MCF 10A (cell line): Measurements from ENCODE around the gene BLM. TPM values are rescaled to one million over a fixed set of nuclear protein-coding genes. Genes with fewer than 3 reads are reported as not detected.

Experiments used
- BruUV-seq: library from RNA; stranded (reverse); fragments of 400-500 nt; replicated peaks from 2 replicates; lab custom pipeline; 2021; lab: Mats Ljungman, UMichigan
- CTCF ChIA-PET: fragments of 300-600 bp; sonication (Branson Sonifier 250); formaldehyde crosslinking; extraction: SDS; loops from one replicate; lab custom pipeline; 2021; ENCODE audit warnings: antibody characterized with exemption, inconsistent platforms; lab: Yijun Ruan, JAX
- POLR2A ChIA-PET: fragments of 300-600, 350-650 bp; sonication (Branson Sonifier 250); formaldehyde crosslinking; extraction: SDS; loops from one replicate; lab custom pipeline; 2020; ENCODE audit warnings: antibody characterized with exemption, inconsistent platforms; lab: Yijun Ruan, JAX
- DNase-seq: peaks from one replicate; pipeline ENCODE4 v3.0.0-alpha.2; 2018; ENCODE audit not compliant: unreplicated experiment
- H3K27ac Mint-ChIP-seq: one replicate; pipeline ENCODE4 v1.8.0; 2022; ENCODE audit warnings: mild to moderate bottlenecking, low read depth, mixed read lengths; ENCODE audit not compliant: unreplicated experiment
- H3K27me3 Mint-ChIP-seq: one replicate; pipeline ENCODE4 v1.8.0; 2022; ENCODE audit warnings: mixed read lengths; ENCODE audit not compliant: insufficient read depth, unreplicated experiment
- H3K36me3 Mint-ChIP-seq: one replicate; pipeline ENCODE4 v1.8.0; 2022; ENCODE audit warnings: mild to moderate bottlenecking, moderate library complexity, mixed read lengths; ENCODE audit not compliant: insufficient read depth, unreplicated experiment
- H3K4me1 Mint-ChIP-seq: one replicate; pipeline ENCODE4 v1.8.0; 2022; ENCODE audit warnings: mixed read lengths; ENCODE audit not compliant: insufficient read depth, unreplicated experiment
- H3K4me3 Mint-ChIP-seq: one replicate; pipeline ENCODE4 v1.8.0; 2022; ENCODE audit warnings: mild to moderate bottlenecking, moderate library complexity, mixed read lengths; ENCODE audit not compliant: unreplicated experiment
- H3K9me3 Mint-ChIP-seq: one replicate; pipeline ENCODE4 v1.8.0; 2022; ENCODE audit warnings: mixed read lengths; ENCODE audit not compliant: unreplicated experiment
- CTCF ChIP-seq: fragments of 200-600 bp; IDR thresholded peaks from one replicate; pipeline ENCODE4 v1.8.0; 2022; ENCODE audit warnings: antibody characterized with exemption, mild to moderate bottlenecking; ENCODE audit not compliant: unreplicated experiment
- intact Hi-C: fragments of 100-400 bp; cut with micrococcal nuclease; formaldehyde crosslinking; loops from 2 replicates; pipeline ENCODE4 v1.14.1; 2022
- total RNA-seq: library from RNA; stranded (reverse); gene quantifications from 2 replicates; pipeline ENCODE4 v1.2.3, GENCODE V29; 2022

BLM gene
- total RNA-seq, 1 experiment from 2014 or later = 5.2 TPM

GRCh38 chr15:90710436-90711027, 6.6 kb upstream of the BLM start:
- BruUV-seq = no TSS peak
- Mint-ChIP-seq H3K4me1 (peaks cover 5% of the 10 kb centered on the region), H3K27me3 (no peaks in the 10 kb centered on the region), H3K4me3 (no peak overlapping the region), H3K9me3 (no peaks in the 10 kb centered on the region), H3K27ac (no peak overlapping the region), H3K36me3 (peaks cover 7% of the 10 kb centered on the region)
- ChIA-PET CTCF (interaction anchor here (0.7 to 1.8 kb wide), 3 partner anchors 19 to 175 kb away, joined by 3 to 8 read pairs (median 3); no protein-coding TSS in a partner anchor), POLR2A (no interaction called here)
- peak; percentile 42 for DNase-seq
- intact Hi-C loops = no loop called here
- no peak for TF ChIP-seq CTCF

GRCh38 chr15:90711418-90711824, 5.7 kb upstream of the BLM start:
- H3K9me3 Mint-ChIP-seq = no peaks in the 10 kb centered on the region
- H3K27ac Mint-ChIP-seq = no peak overlapping the region
- no peak overlapping the region for H3K4me3 Mint-ChIP-seq
- peaks cover 5% of the 10 kb centered on the region for H3K4me1 Mint-ChIP-seq
- ChIA-PET CTCF (interaction anchor here (0.6 to 1.1 kb wide), 3 partner anchors 150 to 192 kb away, joined by 3 read pairs; no protein-coding TSS in a partner anchor), POLR2A (no interaction called here)
- H3K36me3 Mint-ChIP-seq = peaks cover 7% of the 10 kb centered on the region
- DNase-seq = no peak
- no peaks in the 10 kb centered on the region for H3K27me3 Mint-ChIP-seq
- no peak for TF ChIP-seq CTCF
- intact Hi-C loops = no loop called here
- no TSS peak for BruUV-seq

- intact Hi-C loops = no loop called here
- Mint-ChIP-seq H3K4me3 (no peak overlapping the region), H3K36me3 (peaks cover 7% of the 10 kb centered on the region), H3K27me3 (no peaks in the 10 kb centered on the region), H3K27ac (no peak overlapping the region), H3K9me3 (no peaks in the 10 kb centered on the region), H3K4me1 (peaks cover 5% of the 10 kb centered on the region)
- TF ChIP-seq CTCF = no peak
- CTCF ChIA-PET = interaction anchor here (0.6 to 1.1 kb wide), 3 partner anchors 150 to 193 kb away, joined by 3 read pairs; no protein-coding TSS in a partner anchor
- POLR2A ChIA-PET = no interaction called here
- DNase-seq = no peak
- BruUV-seq = no TSS peak
Observed at GRCh38 chr15:90711842-90712241, 5.3 kb upstream of the BLM start.

GRCh38 chr15:90713081-90713480, 4.1 kb upstream of the BLM start:
- ChIA-PET CTCF (no interaction called here), POLR2A (interaction anchor here (0.6 kb wide), 1 partner anchor 98 kb away, joined by 3 read pairs; no protein-coding TSS in a partner anchor)
- no peak for TF ChIP-seq CTCF
- no TSS peak for BruUV-seq
- Mint-ChIP-seq H3K27me3 (no peaks in the 10 kb centered on the region), H3K4me3 (no peak overlapping the region), H3K4me1 (peaks cover 10% of the 10 kb centered on the region), H3K27ac (no peak overlapping the region), H3K36me3 (peaks cover 7% of the 10 kb centered on the region), H3K9me3 (no peaks in the 10 kb centered on the region)
- no peak for DNase-seq
- intact Hi-C loops = no loop called here
